Bronchial epithelial cell (primary cell): ENCODE data around the gene PTPRN2. TPM values are rescaled to one million over a fixed set of nuclear protein-coding genes. Genes with fewer than 3 reads are reported as not detected.
A peak's percentile ranks its signal among the peaks of the same experiment; 100 is the strongest.

Experiments used
- DNase-seq: peaks from one replicate; pipeline ENCODE4 v3.0.0-alpha.2; 2010; ENCODE audit warnings: low read depth
- FAIRE-seq: peaks from 2 replicates; lab custom pipeline; 2011; peaks lifted over from hg19 to GRCh38; lab: Jason Lieb, UNC
- H3K27me3 ChIP-seq: 2 replicates; pipeline ENCODE4 v1.5.1; 2011; ENCODE audit warnings: low read length; ENCODE audit not compliant: control insufficient read depth, insufficient read depth
- H3K36me3 ChIP-seq: 2 replicates; pipeline ENCODE4 v1.5.1; 2011; ENCODE audit warnings: low read length; ENCODE audit not compliant: control insufficient read depth, insufficient read depth
- H3K4me3 ChIP-seq: 2 replicates; pipeline ENCODE4 v1.5.1; 2011; ENCODE audit warnings: mild to moderate bottlenecking, low read depth, low read length, control low read depth
- CTCF ChIP-seq: IDR thresholded peaks from 2 replicates; pipeline ENCODE4 v1.5.1; 2011; ENCODE audit warnings: mild to moderate bottlenecking, moderate library complexity, low read length, control low read depth, inconsistent platforms; ENCODE audit not compliant: insufficient read depth, severe bottlenecking
- total RNA-seq: library from RNA; depleted of rRNA; stranded (reverse); fragments of >200 nt; gene quantifications from 2 replicates; pipeline ENCODE4 v1.2.1, GENCODE V29; 2014

The PTPRN2 gene
- total RNA-seq, 1 donor from 2014 or later: 1.1 TPM

- no peak for TF ChIP-seq CTCF
- Histone ChIP-seq H3K27me3 (no peaks in the 10 kb centered on the region), H3K4me3 (no peak overlapping the region), H3K36me3 (no peaks in the 10 kb centered on the region)
- FAIRE-seq (peak; percentile 58), DNase-seq (no peak)
These were observed 501.6 kb downstream of the PTPRN2 start for GRCh38 chr7:158085741-158086695.

DNA sequence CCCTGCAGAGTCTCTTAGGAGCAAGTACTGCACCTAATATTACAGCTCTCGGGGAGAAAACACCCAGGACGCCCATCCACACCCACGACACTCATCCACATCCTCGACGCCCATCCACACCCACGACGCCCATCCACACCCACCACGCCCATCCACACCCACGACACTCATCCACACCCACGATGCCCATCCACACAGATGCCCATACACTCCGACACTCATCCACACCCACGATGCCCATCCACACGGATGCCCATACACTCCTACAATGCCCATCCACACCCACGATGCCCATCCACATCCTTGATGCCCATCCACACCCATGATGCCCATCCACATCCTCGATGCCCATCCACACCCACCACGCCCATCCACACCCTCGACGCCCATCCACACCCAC, 503.1 kb downstream of the PTPRN2 start:
- TF ChIP-seq CTCF: no peak
- DNase-seq (no peak), FAIRE-seq (no peak)
- H3K4me3 ChIP-seq: no peak overlapping the region
- H3K36me3 ChIP-seq: no peaks in the 10 kb centered on the region
- no peaks in the 10 kb centered on the region for H3K27me3 ChIP-seq

- TF ChIP-seq CTCF: no peak
- DNase-seq: no peak
- Histone ChIP-seq H3K4me3 (no peak overlapping the region), H3K36me3 (no peaks in the 10 kb centered on the region), H3K27me3 (no peaks in the 10 kb centered on the region)
- no peak for FAIRE-seq
These were observed 503.9 kb downstream of the PTPRN2 start for GRCh38 chr7:158083526-158084310.

- Histone ChIP-seq H3K27me3 (no peaks in the 10 kb centered on the region), H3K4me3 (no peak overlapping the region), H3K36me3 (no peaks in the 10 kb centered on the region)
- no peak for DNase-seq
- no peak for FAIRE-seq
- TF ChIP-seq CTCF: no peak
These were observed 504.9 kb downstream of the PTPRN2 start for GRCh38 chr7:158082761-158083160.

DNA sequence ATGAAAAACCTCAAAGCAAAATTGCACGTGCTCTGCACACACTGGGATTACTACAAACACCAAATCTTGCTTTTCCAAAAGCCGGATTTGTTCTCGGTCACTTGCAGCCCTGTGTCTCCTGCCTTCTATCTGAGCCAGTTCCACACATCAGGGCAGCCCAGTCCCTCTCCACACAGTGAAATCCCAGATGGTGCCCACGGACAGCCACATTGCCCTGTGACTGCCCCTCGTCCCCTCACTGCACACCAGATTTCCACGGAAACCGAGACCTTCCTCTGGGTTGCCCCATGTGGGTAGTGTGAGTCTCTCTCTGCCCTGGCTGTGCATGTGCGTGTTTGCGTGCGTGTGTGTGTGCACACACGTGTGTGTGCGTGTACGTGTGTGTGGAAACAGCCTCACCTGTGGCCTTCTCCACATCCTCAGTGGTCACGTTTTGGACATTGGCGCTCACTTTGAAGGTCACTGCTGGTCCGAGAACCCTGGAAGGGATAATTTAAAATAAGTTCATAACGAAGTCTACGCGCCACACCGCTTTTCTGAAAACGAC, 506.7 kb downstream of the PTPRN2 start:
- no peak for TF ChIP-seq CTCF
- no peak overlapping the region for H3K4me3 ChIP-seq
- no peak for DNase-seq

More for the DNA sequence above, 506.7 kb downstream of the PTPRN2 start:
- no peaks in the 10 kb centered on the region for H3K27me3 ChIP-seq
- FAIRE-seq: no peak
- H3K36me3 ChIP-seq: no peaks in the 10 kb centered on the region
